H1 (cell line): ENCODE measurements around the gene KRT8.

Source experiments
- ATF2 ChIP-seq: IDR thresholded peaks from 2 replicates; pipeline ENCODE4 v1.6.1; 2012; ENCODE audit warnings: low read length, inconsistent platforms
- JUN ChIP-seq: IDR thresholded peaks from 2 replicates; pipeline ENCODE4 v1.6.1; 2011; ENCODE audit warnings: low read depth, mild to moderate bottlenecking, improper control_type of control experiment, low read length
- NANOG ChIP-seq: IDR thresholded peaks from 2 replicates; pipeline ENCODE4 v1.6.1; 2011; ENCODE audit warnings: low read length, low read depth, mild to moderate bottlenecking, inconsistent platforms; ENCODE audit not compliant: insufficient read depth, poor library complexity, severe bottlenecking
- TCF12 ChIP-seq: IDR thresholded peaks from 2 replicates; pipeline ENCODE4 v1.6.1; 2011; ENCODE audit warnings: low read depth, mild to moderate bottlenecking, low read length
- TF ChIP-seq, protein P1 (sequence below), 3 experiments: IDR thresholded peaks; 1 replicate in 2 of 3; 2 replicates in 1 of 3; pipeline versions ENCODE4 v1.5.1 to v1.6.1; 2011; ENCODE audit warnings: low read length in 3 of 3, mild to moderate bottlenecking in 3 of 3, inconsistent platforms in 2 of 3, low read depth in 1 of 3, moderate library complexity in 1 of 3; ENCODE audit not compliant: insufficient read depth in 1 of 3; ENCODE audit errors: control extremely low read depth in 1 of 3

DNA sequence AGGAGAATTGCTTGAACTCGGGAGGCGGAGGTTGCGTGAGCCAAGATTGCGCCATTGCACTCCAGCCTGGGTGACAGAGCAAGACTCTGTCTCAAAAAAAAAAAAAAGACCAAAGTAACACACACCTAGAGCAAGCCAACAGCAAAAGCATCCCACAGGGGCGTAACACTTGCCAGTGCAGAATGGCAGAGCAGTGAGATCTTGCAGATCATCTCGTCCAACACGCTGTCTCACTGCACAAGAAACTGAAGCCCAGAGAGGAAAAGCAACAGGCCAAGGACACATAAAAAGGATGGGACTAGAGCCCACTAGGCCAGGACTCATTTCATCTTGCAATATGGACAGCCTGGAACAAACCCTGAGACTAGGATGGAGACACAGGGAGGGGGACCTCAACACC, 43.4 kb downstream of the KRT8 start:
- no peak for TF ChIP-seq TCF12
- no peak for TF ChIP-seq JUN
- no peak for TF ChIP-seq ATF2
- no peak for TF ChIP-seq NANOG
- TF ChIP-seq, protein P1, sequence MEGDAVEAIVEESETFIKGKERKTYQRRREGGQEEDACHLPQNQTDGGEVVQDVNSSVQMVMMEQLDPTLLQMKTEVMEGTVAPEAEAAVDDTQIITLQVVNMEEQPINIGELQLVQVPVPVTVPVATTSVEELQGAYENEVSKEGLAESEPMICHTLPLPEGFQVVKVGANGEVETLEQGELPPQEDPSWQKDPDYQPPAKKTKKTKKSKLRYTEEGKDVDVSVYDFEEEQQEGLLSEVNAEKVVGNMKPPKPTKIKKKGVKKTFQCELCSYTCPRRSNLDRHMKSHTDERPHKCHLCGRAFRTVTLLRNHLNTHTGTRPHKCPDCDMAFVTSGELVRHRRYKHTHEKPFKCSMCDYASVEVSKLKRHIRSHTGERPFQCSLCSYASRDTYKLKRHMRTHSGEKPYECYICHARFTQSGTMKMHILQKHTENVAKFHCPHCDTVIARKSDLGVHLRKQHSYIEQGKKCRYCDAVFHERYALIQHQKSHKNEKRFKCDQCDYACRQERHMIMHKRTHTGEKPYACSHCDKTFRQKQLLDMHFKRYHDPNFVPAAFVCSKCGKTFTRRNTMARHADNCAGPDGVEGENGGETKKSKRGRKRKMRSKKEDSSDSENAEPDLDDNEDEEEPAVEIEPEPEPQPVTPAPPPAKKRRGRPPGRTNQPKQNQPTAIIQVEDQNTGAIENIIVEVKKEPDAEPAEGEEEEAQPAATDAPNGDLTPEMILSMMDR (IDR thresholded peaks at IDR 0.05; ENCODE audit: control extremely low read depth in 1 of 3, insufficient read depth in 1 of 3, low read depth in 1 of 3, low read length in 3 of 3) = no peak
